ENCODE data around the gene ZIC5. TPM values are rescaled to one million over a fixed set of nuclear protein-coding genes. Genes with fewer than 3 reads are reported as not detected.

ZIC5 gene
- polyA plus RNA-seq, 1 donor from 2014 or later = 0.94 TPM

DNA sequence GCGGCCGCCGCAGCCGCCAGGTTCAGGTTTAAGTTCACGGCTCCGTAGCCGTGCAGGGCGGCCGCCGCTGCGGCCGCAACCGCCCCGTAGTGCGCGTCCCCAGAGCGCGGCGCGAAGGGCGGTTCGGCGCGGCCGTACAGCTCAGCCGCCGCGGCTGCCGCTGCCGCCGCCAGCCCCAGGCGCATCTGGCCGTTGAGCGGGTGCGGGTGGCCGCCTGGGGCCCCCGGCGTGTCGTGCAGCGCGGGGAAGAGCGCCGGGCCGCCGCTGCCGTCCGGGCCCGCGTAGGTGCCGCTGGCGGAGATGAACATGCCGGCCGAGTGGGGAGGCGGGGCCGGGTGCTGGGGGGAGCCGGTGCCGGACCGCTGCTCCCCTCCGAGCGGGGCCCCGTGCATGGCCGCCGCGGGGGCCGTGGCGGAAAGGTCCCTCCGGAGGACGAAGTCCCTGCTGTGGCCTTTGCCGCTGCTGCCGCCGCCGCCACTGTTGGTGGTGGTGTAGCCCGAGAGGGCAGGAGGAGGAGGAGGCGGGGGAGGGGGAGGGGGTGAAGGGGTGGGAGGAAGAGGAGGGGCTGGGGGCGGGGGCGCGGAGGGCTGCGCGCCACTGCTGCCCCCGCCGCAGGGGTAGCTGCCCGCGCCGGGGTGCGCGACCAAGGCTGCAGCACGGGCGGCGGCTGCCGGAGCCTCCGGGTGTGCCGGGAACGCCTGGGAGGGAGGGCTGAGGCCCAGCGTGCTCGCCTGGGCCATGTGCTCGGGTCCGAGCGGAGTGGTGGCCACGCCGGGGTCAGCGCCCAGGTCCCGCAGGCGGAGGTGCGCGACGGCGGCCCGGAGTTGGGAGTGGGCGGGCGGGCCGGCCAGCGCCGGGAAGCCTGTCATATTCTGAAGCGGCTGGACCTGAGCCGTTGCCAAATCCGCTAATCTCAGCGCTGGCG is 654 bp downstream of the ZIC5 start:
- H3K27me3 ChIP-seq (ENCODE audit: insufficient read depth, low read depth, low read length) = peaks cover 89% of the 10 kb centered on the region
- no peaks in the 10 kb centered on the region for H3K9me2 ChIP-seq (ENCODE audit: insufficient read depth, low read length)
- H3K9me3 ChIP-seq (ENCODE audit: low read length) = no peaks in the 10 kb centered on the region
- TF ChIP-seq, protein P1, sequence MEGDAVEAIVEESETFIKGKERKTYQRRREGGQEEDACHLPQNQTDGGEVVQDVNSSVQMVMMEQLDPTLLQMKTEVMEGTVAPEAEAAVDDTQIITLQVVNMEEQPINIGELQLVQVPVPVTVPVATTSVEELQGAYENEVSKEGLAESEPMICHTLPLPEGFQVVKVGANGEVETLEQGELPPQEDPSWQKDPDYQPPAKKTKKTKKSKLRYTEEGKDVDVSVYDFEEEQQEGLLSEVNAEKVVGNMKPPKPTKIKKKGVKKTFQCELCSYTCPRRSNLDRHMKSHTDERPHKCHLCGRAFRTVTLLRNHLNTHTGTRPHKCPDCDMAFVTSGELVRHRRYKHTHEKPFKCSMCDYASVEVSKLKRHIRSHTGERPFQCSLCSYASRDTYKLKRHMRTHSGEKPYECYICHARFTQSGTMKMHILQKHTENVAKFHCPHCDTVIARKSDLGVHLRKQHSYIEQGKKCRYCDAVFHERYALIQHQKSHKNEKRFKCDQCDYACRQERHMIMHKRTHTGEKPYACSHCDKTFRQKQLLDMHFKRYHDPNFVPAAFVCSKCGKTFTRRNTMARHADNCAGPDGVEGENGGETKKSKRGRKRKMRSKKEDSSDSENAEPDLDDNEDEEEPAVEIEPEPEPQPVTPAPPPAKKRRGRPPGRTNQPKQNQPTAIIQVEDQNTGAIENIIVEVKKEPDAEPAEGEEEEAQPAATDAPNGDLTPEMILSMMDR (IDR thresholded peaks at IDR 0.05; ENCODE audit: poor library complexity, severe bottlenecking) = no peak
- TF ChIP-seq MXI1 (conservative IDR thresholded peaks at IDR 0.05; ENCODE audit: poor library complexity, severe bottlenecking) = no peak
- no peak for TF ChIP-seq POLR2AphosphoS5 (IDR thresholded peaks at IDR 0.05)
- TF ChIP-seq SMC3 (conservative IDR thresholded peaks at IDR 0.05; ENCODE audit: poor library complexity) = no peak
- no peak for TF ChIP-seq EP300 (conservative IDR thresholded peaks at IDR 0.05; ENCODE audit: poor library complexity, severe bottlenecking)
- no peak for TF ChIP-seq EZH2 (IDR thresholded peaks at IDR 0.05; ENCODE audit: borderline replicate concordance, insufficient read depth, low read length, poor library complexity, severe bottlenecking)
- TF ChIP-seq RAD21 (conservative IDR thresholded peaks at IDR 0.05) = no peak
- TF ChIP-seq TAF1 (IDR thresholded peaks at IDR 0.05; ENCODE audit: low read depth) = no peak
- H3K9ac ChIP-seq (ENCODE audit: low read length) = peak overlapping the region; percentile 39
- no peak overlapping the region for H2AFZ ChIP-seq (ENCODE audit: low read depth, low read length)
- H3K79me2 ChIP-seq (replicated peaks; ENCODE audit: insufficient read depth, low read length) = peaks cover 82% of the 10 kb centered on the region
- no peak overlapping the region for H3K27ac ChIP-seq (ENCODE audit: low read length)
- H3K36me3 ChIP-seq (ENCODE audit: insufficient read depth, low read length) = no peaks in the 10 kb centered on the region
- no peaks in the 10 kb centered on the region for H4K20me1 ChIP-seq (ENCODE audit: insufficient read depth)
- H3K4me3 ChIP-seq (ENCODE audit: low read length) = peak overlapping the region; percentile 48
- H3K4me2 ChIP-seq (ENCODE audit: low read length) = no peak overlapping the region
- H3F3A ChIP-seq (ENCODE audit: insufficient read depth, low read length, poor library complexity, severe bottlenecking) = peaks cover 5% of the 10 kb centered on the region

DNA sequence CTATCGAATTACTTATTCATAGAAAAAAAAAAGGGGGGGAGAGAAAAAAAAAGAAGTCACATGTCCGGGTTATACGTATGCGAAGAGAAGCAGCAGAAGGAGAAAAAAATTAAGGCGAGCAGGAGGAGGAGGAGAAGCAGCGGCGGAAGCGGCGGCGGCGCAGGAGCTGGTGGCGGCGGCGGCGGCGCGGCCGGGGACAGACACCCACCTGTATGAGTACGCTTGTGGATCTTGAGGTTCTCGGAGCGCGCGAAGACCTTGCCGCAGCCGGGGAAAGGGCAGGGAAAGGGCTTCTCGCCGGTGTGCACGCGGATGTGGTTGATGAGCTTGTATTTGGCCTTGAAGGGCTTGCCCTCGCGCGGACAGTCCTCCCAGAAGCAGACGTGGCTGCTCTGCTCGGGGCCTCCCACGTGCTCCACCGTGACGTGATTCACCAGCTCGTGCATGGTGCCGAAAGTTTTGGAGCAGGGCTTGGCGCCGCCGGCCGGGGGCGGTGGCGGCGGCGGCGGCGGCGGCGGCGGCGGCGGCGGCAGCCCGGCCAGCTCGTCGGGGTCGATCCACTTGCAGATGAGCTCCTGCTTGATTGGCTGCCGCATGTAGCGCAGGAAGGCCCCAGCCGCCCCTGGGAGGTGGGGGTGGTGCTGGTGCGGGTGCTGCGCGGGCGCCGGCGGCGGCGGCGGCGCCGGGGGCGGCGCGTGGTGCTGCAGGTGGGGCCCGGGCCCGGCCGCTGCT is 1.5 kb downstream of the ZIC5 start:
- Histone ChIP-seq H3K27ac (ENCODE audit: low read length) (peak overlapping the region; percentile 3), H3K79me2 (replicated peaks; ENCODE audit: insufficient read depth, low read length) (peaks cover 83% of the 10 kb centered on the region), H3K9me3 (ENCODE audit: low read length) (no peaks in the 10 kb centered on the region), H3K4me2 (ENCODE audit: low read length) (peak overlapping the region; percentile 28), H3K9me2 (ENCODE audit: insufficient read depth, low read length) (no peaks in the 10 kb centered on the region), H3F3A (ENCODE audit: insufficient read depth, low read length, poor library complexity, severe bottlenecking) (peaks cover 5% of the 10 kb centered on the region), H2AFZ (ENCODE audit: low read depth, low read length) (no peak overlapping the region), H4K20me1 (ENCODE audit: insufficient read depth) (no peaks in the 10 kb centered on the region), H3K27me3 (ENCODE audit: insufficient read depth, low read depth, low read length) (peaks cover 83% of the 10 kb centered on the region), H3K4me3 (ENCODE audit: low read length) (peak overlapping the region; percentile 66), H3K9ac (ENCODE audit: low read length) (peak overlapping the region; percentile 66), H3K36me3 (ENCODE audit: insufficient read depth, low read length) (no peaks in the 10 kb centered on the region)
- TF ChIP-seq, protein P1 (IDR thresholded peaks at IDR 0.05; ENCODE audit: poor library complexity, severe bottlenecking) = no peak
- TF ChIP-seq EZH2 (IDR thresholded peaks at IDR 0.05; ENCODE audit: borderline replicate concordance, insufficient read depth, low read length, poor library complexity, severe bottlenecking) (no peak), MXI1 (conservative IDR thresholded peaks at IDR 0.05; ENCODE audit: poor library complexity, severe bottlenecking) (peak; percentile 25), POLR2AphosphoS5 (IDR thresholded peaks at IDR 0.05) (peak; percentile 44), EP300 (conservative IDR thresholded peaks at IDR 0.05; ENCODE audit: poor library complexity, severe bottlenecking) (no peak), TAF1 (IDR thresholded peaks at IDR 0.05; ENCODE audit: low read depth) (peak; percentile 27), SMC3 (conservative IDR thresholded peaks at IDR 0.05; ENCODE audit: poor library complexity) (no peak), RAD21 (conservative IDR thresholded peaks at IDR 0.05) (peak; percentile 10)
- TF ChIP-seq, protein P2, sequence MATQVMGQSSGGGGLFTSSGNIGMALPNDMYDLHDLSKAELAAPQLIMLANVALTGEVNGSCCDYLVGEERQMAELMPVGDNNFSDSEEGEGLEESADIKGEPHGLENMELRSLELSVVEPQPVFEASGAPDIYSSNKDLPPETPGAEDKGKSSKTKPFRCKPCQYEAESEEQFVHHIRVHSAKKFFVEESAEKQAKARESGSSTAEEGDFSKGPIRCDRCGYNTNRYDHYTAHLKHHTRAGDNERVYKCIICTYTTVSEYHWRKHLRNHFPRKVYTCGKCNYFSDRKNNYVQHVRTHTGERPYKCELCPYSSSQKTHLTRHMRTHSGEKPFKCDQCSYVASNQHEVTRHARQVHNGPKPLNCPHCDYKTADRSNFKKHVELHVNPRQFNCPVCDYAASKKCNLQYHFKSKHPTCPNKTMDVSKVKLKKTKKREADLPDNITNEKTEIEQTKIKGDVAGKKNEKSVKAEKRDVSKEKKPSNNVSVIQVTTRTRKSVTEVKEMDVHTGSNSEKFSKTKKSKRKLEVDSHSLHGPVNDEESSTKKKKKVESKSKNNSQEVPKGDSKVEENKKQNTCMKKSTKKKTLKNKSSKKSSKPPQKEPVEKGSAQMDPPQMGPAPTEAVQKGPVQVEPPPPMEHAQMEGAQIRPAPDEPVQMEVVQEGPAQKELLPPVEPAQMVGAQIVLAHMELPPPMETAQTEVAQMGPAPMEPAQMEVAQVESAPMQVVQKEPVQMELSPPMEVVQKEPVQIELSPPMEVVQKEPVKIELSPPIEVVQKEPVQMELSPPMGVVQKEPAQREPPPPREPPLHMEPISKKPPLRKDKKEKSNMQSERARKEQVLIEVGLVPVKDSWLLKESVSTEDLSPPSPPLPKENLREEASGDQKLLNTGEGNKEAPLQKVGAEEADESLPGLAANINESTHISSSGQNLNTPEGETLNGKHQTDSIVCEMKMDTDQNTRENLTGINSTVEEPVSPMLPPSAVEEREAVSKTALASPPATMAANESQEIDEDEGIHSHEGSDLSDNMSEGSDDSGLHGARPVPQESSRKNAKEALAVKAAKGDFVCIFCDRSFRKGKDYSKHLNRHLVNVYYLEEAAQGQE (IDR thresholded peaks at IDR 0.05; ENCODE audit: borderline replicate concordance) = no peak

Data from neural cell (in vitro differentiated cells).